SK-N-SH (cell line): ENCODE measurements around the gene RHOT1. TPM values are rescaled to one million over a fixed set of nuclear protein-coding genes. Genes with fewer than 3 reads are reported as not detected.

Experiments
- CTCF ChIA-PET: fragments of 300-600, 350-600 bp; formaldehyde crosslinking; extraction: SDS; loops from one replicate; lab custom pipeline; 2021; lab: Yijun Ruan, JAX
- POLR2A ChIA-PET: fragments of 350-600 bp; sonication (Branson Sonifier 250); formaldehyde crosslinking; extraction: SDS; loops from one replicate; lab custom pipeline; 2020; ENCODE audit warnings: antibody characterized with exemption, inconsistent platforms; lab: Yijun Ruan, JAX
- DNase-seq: peaks from one replicate; pipeline ENCODE4 v3.0.0; 2012
- H2AFZ ChIP-seq: fragments of 200-600 bp; sonication (generic); 2 replicates; pipeline ENCODE4 v1.8.1; 2016; ENCODE audit warnings: antibody characterized with exemption, mild to moderate bottlenecking, low read depth
- H3F3A ChIP-seq: fragments of 200-600 bp; sonication (generic); replicated peaks from 2 replicates; pipeline ENCODE3; 2016; ENCODE audit warnings: antibody characterized with exemption, mild to moderate bottlenecking; ENCODE audit not compliant: insufficient read depth
- H3K27ac ChIP-seq, 2 experiments: fragments of 200-500 bp in 1 of 2; fragments of 200-600 bp in 1 of 2; sonication (Bioruptor generic) in 1 of 2; sonication (generic), shearing (Covaris generic) in 1 of 2; 2 replicates each; pipeline versions ENCODE4 v1.5.1 to v1.6.1; 2014 to 2016; ENCODE audit warnings: low read depth in 2 of 2, inconsistent platforms in 1 of 2, low read length in 1 of 2, mild to moderate bottlenecking in 1 of 2, mixed read lengths in 1 of 2
- H3K27me3 ChIP-seq: fragments of 200-600 bp; sonication (generic), shearing (Covaris generic); 2 replicates; pipeline ENCODE4 v1.6.1; 2016; ENCODE audit warnings: mixed run types; ENCODE audit not compliant: insufficient read depth
- H3K36me3 ChIP-seq, 2 experiments: fragments of 200-500 bp in 1 of 2; fragments of 200-600 bp in 1 of 2; sonication (Bioruptor generic) in 1 of 2; sonication (generic) in 1 of 2; replicated peaks in 1 of 2; 2 replicates each; pipeline versions ENCODE3 to v1.5.1; 2014 to 2016; ENCODE audit warnings: low read length in 1 of 2, mild to moderate bottlenecking in 1 of 2; ENCODE audit not compliant: insufficient read depth in 2 of 2, control insufficient read depth in 1 of 2
- H3K4me1 ChIP-seq, 2 experiments: fragments of 200-500 bp in 1 of 2; fragments of 200-600 bp in 1 of 2; sonication (Bioruptor generic) in 1 of 2; sonication (generic), shearing (Covaris generic) in 1 of 2; 2 replicates each; pipeline versions ENCODE4 v1.5.1 to v1.6.1; 2014 to 2016; ENCODE audit warnings: low read depth in 1 of 2, low read length in 1 of 2, mixed run types in 1 of 2; ENCODE audit not compliant: insufficient read depth in 2 of 2, control insufficient read depth in 1 of 2
- H3K4me2 ChIP-seq: fragments of 200-600 bp; sonication (generic), shearing (Covaris generic); 2 replicates; pipeline ENCODE4 v1.6.1; 2017; ENCODE audit warnings: mixed run types
- H3K4me3 ChIP-seq, 2 experiments: fragments of 200-500 bp in 1 of 2; fragments of 200-600 bp in 1 of 2; sonication (Bioruptor generic) in 1 of 2; sonication (generic), shearing (Covaris generic) in 1 of 2; 2 replicates each; pipeline versions ENCODE4 v1.5.1 to v1.8.1; 2014 to 2016; ENCODE audit warnings: low read depth in 2 of 2, inconsistent platforms in 1 of 2, low read length in 1 of 2, mild to moderate bottlenecking in 1 of 2, mixed read lengths in 1 of 2, moderate library complexity in 1 of 2
- H3K79me2 ChIP-seq: fragments of 200-600 bp; sonication (generic); 2 replicates; pipeline ENCODE4 v1.8.1; 2017; ENCODE audit warnings: mild to moderate bottlenecking; ENCODE audit not compliant: insufficient read depth
- H3K9ac ChIP-seq: fragments of 200-600 bp; sonication (generic); 2 replicates; pipeline ENCODE4 v1.6.1; 2017; ENCODE audit warnings: mixed run types
- H3K9me2 ChIP-seq: fragments of 200-600 bp; sonication (generic); 2 replicates; pipeline ENCODE4 v1.6.1; 2017; ENCODE audit warnings: mixed run types
- H3K9me3 ChIP-seq: fragments of 200-600 bp; sonication (generic); 2 replicates; pipeline ENCODE4 v1.6.1; 2017; ENCODE audit warnings: mixed run types, mild to moderate bottlenecking, moderate library complexity
- H4K20me1 ChIP-seq: fragments of 200-600 bp; sonication (generic); 2 replicates; pipeline ENCODE4 v1.6.1; 2017; ENCODE audit warnings: mild to moderate bottlenecking, mixed run types; ENCODE audit not compliant: insufficient read depth
- CHD2 ChIP-seq: fragments of 150-350 bp; IDR thresholded peaks from 2 replicates; pipeline ENCODE4 v1.6.1; 2018; ENCODE audit warnings: low read length; ENCODE audit not compliant: partially characterized antibody
- ELF1 ChIP-seq: IDR thresholded peaks from 2 replicates; pipeline ENCODE4 v1.4.0; 2012
- EZH2phosphoT487 ChIP-seq: fragments of 200-600 bp; sonication (generic); IDR thresholded peaks from 2 replicates; pipeline ENCODE4 v1.6.1; 2017; ENCODE audit warnings: low read depth, mixed run types, mild to moderate bottlenecking, antibody characterized with exemption, moderate library complexity, borderline replicate concordance
- FOSL2 ChIP-seq: IDR thresholded peaks from 2 replicates; pipeline ENCODE4 v1.4.0; 2012; ENCODE audit warnings: low read depth, mild to moderate bottlenecking, moderate library complexity, borderline replicate concordance
- FOXM1 ChIP-seq: IDR thresholded peaks from 2 replicates; pipeline ENCODE4 v1.4.0; 2012; ENCODE audit warnings: low read depth, mild to moderate bottlenecking
- NFIC ChIP-seq: IDR thresholded peaks from 2 replicates; pipeline ENCODE4 v1.4.0; 2012; ENCODE audit warnings: borderline replicate concordance
- NRF1 ChIP-seq: IDR thresholded peaks from 2 replicates; pipeline ENCODE4 v1.6.1; 2012; ENCODE audit warnings: low read depth, mild to moderate bottlenecking, low read length
- RXRA ChIP-seq: IDR thresholded peaks from 2 replicates; pipeline ENCODE4 v1.4.0; 2012; ENCODE audit warnings: low read depth, mild to moderate bottlenecking, borderline replicate concordance
- WGBS: methylation state at CpG from one replicate; pipeline ENCODE4 v1.1.6; 2017; ENCODE audit warnings: low lambda C conversion rate; 5-methylcytosine and 5-hydroxymethylcytosine counted together
- polyA plus RNA-seq, 3 experiments: library from polyadenylated mRNA; depleted of rRNA; stranded (reverse); fragments of >200 nt; gene quantifications; 2 replicates each; pipeline ENCODE4 v1.2.3, GENCODE V29; 2012
- TF ChIP-seq, protein P1 (sequence below): IDR thresholded peaks from 2 replicates; pipeline ENCODE4 v1.4.0; 2012; ENCODE audit warnings: low read depth, borderline replicate concordance
- TF ChIP-seq, protein P2 (sequence below): IDR thresholded peaks from 2 replicates; pipeline ENCODE4; 2012
- TF ChIP-seq, protein P3 (sequence below): fragments of 150-350 bp; IDR thresholded peaks from 2 replicates; pipeline ENCODE4 v1.6.1; 2017; ENCODE audit warnings: antibody characterized with exemption, low read length, low read depth, borderline replicate concordance
- TF ChIP-seq, protein P4 (sequence below): fragments of 150-350 bp; IDR thresholded peaks from 2 replicates; pipeline ENCODE4 v1.6.1; 2016; ENCODE audit warnings: mild to moderate bottlenecking, low read depth, low read length

The RHOT1 gene
- polyA plus RNA-seq, 1 of the 3 experiments (the other 2 are of a cell fraction) = 25.0 TPM

DNA sequence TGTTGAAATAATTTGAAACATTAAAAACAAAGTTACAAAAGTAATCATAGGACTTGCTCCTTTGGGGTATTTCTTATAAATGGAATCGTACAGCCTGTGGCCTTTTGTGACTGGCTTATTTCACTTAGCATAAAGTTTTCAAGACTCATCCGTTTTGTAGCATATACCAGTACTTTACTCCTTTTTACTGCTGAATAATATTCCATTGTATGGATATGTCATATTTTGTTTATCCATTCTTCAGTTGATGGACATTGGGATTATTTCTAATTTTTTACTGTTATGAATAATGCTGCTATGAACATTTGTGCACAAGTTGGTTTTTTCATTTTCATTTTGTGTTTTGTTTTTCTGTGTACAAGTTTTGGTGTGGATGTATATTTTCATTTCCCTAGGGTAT is 93.3 kb downstream of the RHOT1 start:
- H3K9me2 ChIP-seq = no peaks in the 10 kb centered on the region
- 59% methylated on average over 2 of the region's 2 CpGs for WGBS
- H2AFZ ChIP-seq = no peak overlapping the region
- POLR2A ChIA-PET = no interaction called here
- H3K36me3 ChIP-seq = no peaks in the 10 kb centered on the region
- no peak overlapping the region for H3K9ac ChIP-seq
- no peaks in the 10 kb centered on the region for H3K9me3 ChIP-seq
- CTCF ChIA-PET = no interaction called here
- H3F3A ChIP-seq = peaks cover 2% of the 10 kb centered on the region
- no peak for TF ChIP-seq NFIC
- TF ChIP-seq, protein P1, sequence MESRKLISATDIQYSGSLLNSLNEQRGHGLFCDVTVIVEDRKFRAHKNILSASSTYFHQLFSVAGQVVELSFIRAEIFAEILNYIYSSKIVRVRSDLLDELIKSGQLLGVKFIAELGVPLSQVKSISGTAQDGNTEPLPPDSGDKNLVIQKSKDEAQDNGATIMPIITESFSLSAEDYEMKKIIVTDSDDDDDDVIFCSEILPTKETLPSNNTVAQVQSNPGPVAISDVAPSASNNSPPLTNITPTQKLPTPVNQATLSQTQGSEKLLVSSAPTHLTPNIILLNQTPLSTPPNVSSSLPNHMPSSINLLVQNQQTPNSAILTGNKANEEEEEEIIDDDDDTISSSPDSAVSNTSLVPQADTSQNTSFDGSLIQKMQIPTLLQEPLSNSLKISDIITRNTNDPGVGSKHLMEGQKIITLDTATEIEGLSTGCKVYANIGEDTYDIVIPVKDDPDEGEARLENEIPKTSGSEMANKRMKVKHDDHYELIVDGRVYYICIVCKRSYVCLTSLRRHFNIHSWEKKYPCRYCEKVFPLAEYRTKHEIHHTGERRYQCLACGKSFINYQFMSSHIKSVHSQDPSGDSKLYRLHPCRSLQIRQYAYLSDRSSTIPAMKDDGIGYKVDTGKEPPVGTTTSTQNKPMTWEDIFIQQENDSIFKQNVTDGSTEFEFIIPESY = no peak
- no peak for TF ChIP-seq FOSL2
- no peak for TF ChIP-seq EZH2phosphoT487
- TF ChIP-seq, protein P2, sequence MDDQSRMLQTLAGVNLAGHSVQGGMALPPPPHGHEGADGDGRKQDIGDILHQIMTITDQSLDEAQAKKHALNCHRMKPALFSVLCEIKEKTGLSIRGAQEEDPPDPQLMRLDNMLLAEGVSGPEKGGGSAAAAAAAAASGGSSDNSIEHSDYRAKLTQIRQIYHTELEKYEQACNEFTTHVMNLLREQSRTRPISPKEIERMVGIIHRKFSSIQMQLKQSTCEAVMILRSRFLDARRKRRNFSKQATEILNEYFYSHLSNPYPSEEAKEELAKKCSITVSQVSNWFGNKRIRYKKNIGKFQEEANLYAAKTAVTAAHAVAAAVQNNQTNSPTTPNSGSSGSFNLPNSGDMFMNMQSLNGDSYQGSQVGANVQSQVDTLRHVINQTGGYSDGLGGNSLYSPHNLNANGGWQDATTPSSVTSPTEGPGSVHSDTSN = no peak
- no peak for TF ChIP-seq NRF1
- no peak for TF ChIP-seq CHD2
- TF ChIP-seq FOXM1 = no peak
- TF ChIP-seq RXRA = no peak
- TF ChIP-seq, protein P3, sequence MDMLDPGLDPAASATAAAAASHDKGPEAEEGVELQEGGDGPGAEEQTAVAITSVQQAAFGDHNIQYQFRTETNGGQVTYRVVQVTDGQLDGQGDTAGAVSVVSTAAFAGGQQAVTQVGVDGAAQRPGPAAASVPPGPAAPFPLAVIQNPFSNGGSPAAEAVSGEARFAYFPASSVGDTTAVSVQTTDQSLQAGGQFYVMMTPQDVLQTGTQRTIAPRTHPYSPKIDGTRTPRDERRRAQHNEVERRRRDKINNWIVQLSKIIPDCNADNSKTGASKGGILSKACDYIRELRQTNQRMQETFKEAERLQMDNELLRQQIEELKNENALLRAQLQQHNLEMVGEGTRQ = no peak
- TF ChIP-seq, protein P4, sequence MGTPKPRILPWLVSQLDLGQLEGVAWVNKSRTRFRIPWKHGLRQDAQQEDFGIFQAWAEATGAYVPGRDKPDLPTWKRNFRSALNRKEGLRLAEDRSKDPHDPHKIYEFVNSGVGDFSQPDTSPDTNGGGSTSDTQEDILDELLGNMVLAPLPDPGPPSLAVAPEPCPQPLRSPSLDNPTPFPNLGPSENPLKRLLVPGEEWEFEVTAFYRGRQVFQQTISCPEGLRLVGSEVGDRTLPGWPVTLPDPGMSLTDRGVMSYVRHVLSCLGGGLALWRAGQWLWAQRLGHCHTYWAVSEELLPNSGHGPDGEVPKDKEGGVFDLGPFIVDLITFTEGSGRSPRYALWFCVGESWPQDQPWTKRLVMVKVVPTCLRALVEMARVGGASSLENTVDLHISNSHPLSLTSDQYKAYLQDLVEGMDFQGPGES = no peak
- no peak for DNase-seq
- no peak overlapping the region for H3K4me3 ChIP-seq
- H3K27ac ChIP-seq = no peak overlapping the region
- H3K4me1 ChIP-seq = no peaks in the 10 kb centered on the region
- no peaks in the 10 kb centered on the region for H3K79me2 ChIP-seq
- H3K4me2 ChIP-seq = no peak overlapping the region
- no peaks in the 10 kb centered on the region for H3K27me3 ChIP-seq
- H4K20me1 ChIP-seq = no peaks in the 10 kb centered on the region

DNA sequence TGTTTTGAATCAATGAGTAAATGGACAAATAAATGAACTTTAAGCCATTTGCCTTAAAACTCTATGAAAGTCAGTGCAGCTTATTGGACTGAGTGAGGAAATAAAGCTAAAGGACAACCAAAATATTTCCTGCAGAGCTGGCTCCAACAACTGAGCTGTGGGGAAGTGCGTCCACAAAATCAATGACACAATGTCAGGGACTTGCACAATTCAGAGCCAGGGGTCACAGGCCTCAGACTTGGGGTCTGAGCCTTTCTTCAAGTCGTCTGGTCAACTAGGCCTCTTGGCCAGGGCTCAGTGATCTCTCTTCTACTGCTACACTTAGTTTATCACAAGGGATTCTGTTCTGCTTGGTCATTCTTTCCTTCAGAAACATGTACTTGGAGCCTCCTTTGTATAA is 97.2 kb downstream of the RHOT1 start:
- Histone ChIP-seq H3K27ac (no peak overlapping the region), H3K79me2 (no peaks in the 10 kb centered on the region), H3K4me3 (no peak overlapping the region), H3K36me3 (no peaks in the 10 kb centered on the region), H3K27me3 (no peaks in the 10 kb centered on the region), H2AFZ (no peak overlapping the region), H3F3A (no peaks in the 10 kb centered on the region), H3K4me1 (no peaks in the 10 kb centered on the region; a peak in 1 of 4 replicates), H3K9me2 (no peaks in the 10 kb centered on the region), H4K20me1 (no peaks in the 10 kb centered on the region), H3K9me3 (no peaks in the 10 kb centered on the region), H3K9ac (no peak overlapping the region), H3K4me2 (no peak overlapping the region)
- TF ChIP-seq, protein P4 = no peak
- TF ChIP-seq NFIC = no peak
- TF ChIP-seq, protein P2 = no peak
- no peak for TF ChIP-seq ELF1
- TF ChIP-seq NRF1 = no peak
- DNase-seq = no peak
- ChIA-PET POLR2A (no interaction called here), CTCF (no interaction called here)
- WGBS = 75% methylated on average over 2 of the region's 2 CpGs
